HG02884 (cell line): ENCODE measurements around the gene MCRIP2.

Experiments
- ATAC-seq: cut with Tn5 transposase; IDR thresholded peaks from one replicate; pipeline ENCODE4 v1.9.1; 2021; ENCODE audit warnings: mild to moderate bottlenecking, moderate library complexity; ENCODE audit not compliant: unreplicated experiment

The MCRIP2 gene

GRCh38 chr16:647173-647902 is 5.7 kb downstream of the MCRIP2 start:
- no peak for ATAC-seq

GRCh38 chr16:648071-648780 is 6.6 kb downstream of the MCRIP2 start:
- no peak for ATAC-seq

GRCh38 chr16:648781-649589 is 7.4 kb downstream of the MCRIP2 start, which contains the start of gene WDR90:
Gene WDR90, plus strand, starts transcription at chr16:649365. Its CDS starts 52 bp downstream, at chr16:649417.
- peak; percentile 67 for ATAC-seq

- peak; percentile 16 for ATAC-seq
Measured at GRCh38 chr16:649631-650030, 8.0 kb downstream of the MCRIP2 start.

GRCh38 chr16:651844-652243 is 10.2 kb downstream of the MCRIP2 start:
- no peak for ATAC-seq

- no peak for ATAC-seq
Measured at GRCh38 chr16:652454-653305, 11.1 kb downstream of the MCRIP2 start.

GRCh38 chr16:654034-654433 is 12.4 kb downstream of the MCRIP2 start:
- no peak for ATAC-seq

- ATAC-seq: no peak
Measured at GRCh38 chr16:657487-657886, 15.9 kb downstream of the MCRIP2 start.

- ATAC-seq: no peak
Measured at GRCh38 chr16:658679-659571, 17.3 kb downstream of the MCRIP2 start.

- no peak for ATAC-seq
Measured at GRCh38 chr16:659618-660017, 18.0 kb downstream of the MCRIP2 start.

- ATAC-seq: no peak
Measured at GRCh38 chr16:660132-660458, 18.5 kb downstream of the MCRIP2 start.

- ATAC-seq: no peak
Measured at GRCh38 chr16:660459-661183, 19.0 kb downstream of the MCRIP2 start.

GRCh38 chr16:661184-661821 is 19.7 kb downstream of the MCRIP2 start:
- no peak for ATAC-seq

GRCh38 chr16:662095-662494 is 20.5 kb downstream of the MCRIP2 start:
- ATAC-seq: no peak

- ATAC-seq: no peak
Measured at GRCh38 chr16:662597-662996, 21.0 kb downstream of the MCRIP2 start.

GRCh38 chr16:666572-666971 is 24.9 kb downstream of the MCRIP2 start:
- ATAC-seq: no peak

- no peak for ATAC-seq
Measured at GRCh38 chr16:667113-667779, 25.6 kb downstream of the MCRIP2 start.
